DMS53 treated with DMSO at 0.1 percent for 48 hours (cell line): ENCODE data around the gene RASA4B.
A peak's percentile ranks its signal among the peaks of the same experiment; 100 is the strongest.
"Not testable (repeated sequence)": the region's sequence is repeated elsewhere in the genome, so short reads cannot be mapped to it uniquely, and the experiment has no call there.

Experiments used
- DNase-seq: peaks from one replicate; lab custom pipeline; 2025; ENCODE audit not compliant: unreplicated experiment; lab: John Stamatoyannopoulos, UW

The RASA4B gene

GRCh38 chr7:102474116-102474515 lies 43.5 kb downstream of the RASA4B start:
- DNase-seq = not testable (repeated sequence)

- DNase-seq = no peak
Measured at GRCh38 chr7:102473271-102473991, 44.1 kb downstream of the RASA4B start.

- DNase-seq = no peak
Measured at GRCh38 chr7:102472126-102473041, 45.2 kb downstream of the RASA4B start.

- DNase-seq = no peak
Measured at GRCh38 chr7:102471791-102472125, 45.8 kb downstream of the RASA4B start.

- no peak for DNase-seq
Measured at GRCh38 chr7:102469972-102470825, 47.4 kb downstream of the RASA4B start.

- no peak for DNase-seq
Measured at GRCh38 chr7:102469351-102469971, 48.1 kb downstream of the RASA4B start.

GRCh38 chr7:102468478-102469350 lies 48.9 kb downstream of the RASA4B start:
- no peak for DNase-seq

- no peak for DNase-seq
Measured at GRCh38 chr7:102467581-102468477, 49.7 kb downstream of the RASA4B start.

GRCh38 chr7:102466097-102466496 lies 51.5 kb downstream of the RASA4B start:
- no peak for DNase-seq

- peak; percentile 84 for DNase-seq
Measured at GRCh38 chr7:102464577-102465280, 52.8 kb downstream of the RASA4B start, which contains the start of the genes ALKBH4 and LRWD1. TSS of gene ALKBH4 (minus strand) at chr7:102464863. CDS start at chr7:102464836, 27 bp downstream. TSS of gene LRWD1 (plus strand) at chr7:102464984. CDS start at chr7:102465081, 97 bp downstream.

GRCh38 chr7:102463841-102464576 lies 53.6 kb downstream of the RASA4B start:
- DNase-seq = no peak

- no peak for DNase-seq
Measured at GRCh38 chr7:102460467-102460866, 57.1 kb downstream of the RASA4B start.

- DNase-seq = no peak
Measured at GRCh38 chr7:102459221-102459844, 58.2 kb downstream of the RASA4B start.

GRCh38 chr7:102457352-102457924 lies 60.1 kb downstream of the RASA4B start:
- DNase-seq = no peak

GRCh38 chr7:102456327-102456726 lies 61.2 kb downstream of the RASA4B start:
- no peak for DNase-seq

- DNase-seq = no peak
Measured at GRCh38 chr7:102455596-102455995, 62.0 kb downstream of the RASA4B start.

GRCh38 chr7:102454932-102455331 lies 62.6 kb downstream of the RASA4B start:
- DNase-seq = not testable (repeated sequence)
